Measurements from ENCODE around the gene STAT2.
"Not testable (repeated sequence)": the region's sequence is repeated elsewhere in the genome, so short reads cannot be mapped to it uniquely, and the experiment has no call there.

The STAT2 gene

GRCh38 chr12:56351325-56351724 is 8.6 kb downstream of the STAT2 start:
- TF ChIP-seq, protein P1, sequence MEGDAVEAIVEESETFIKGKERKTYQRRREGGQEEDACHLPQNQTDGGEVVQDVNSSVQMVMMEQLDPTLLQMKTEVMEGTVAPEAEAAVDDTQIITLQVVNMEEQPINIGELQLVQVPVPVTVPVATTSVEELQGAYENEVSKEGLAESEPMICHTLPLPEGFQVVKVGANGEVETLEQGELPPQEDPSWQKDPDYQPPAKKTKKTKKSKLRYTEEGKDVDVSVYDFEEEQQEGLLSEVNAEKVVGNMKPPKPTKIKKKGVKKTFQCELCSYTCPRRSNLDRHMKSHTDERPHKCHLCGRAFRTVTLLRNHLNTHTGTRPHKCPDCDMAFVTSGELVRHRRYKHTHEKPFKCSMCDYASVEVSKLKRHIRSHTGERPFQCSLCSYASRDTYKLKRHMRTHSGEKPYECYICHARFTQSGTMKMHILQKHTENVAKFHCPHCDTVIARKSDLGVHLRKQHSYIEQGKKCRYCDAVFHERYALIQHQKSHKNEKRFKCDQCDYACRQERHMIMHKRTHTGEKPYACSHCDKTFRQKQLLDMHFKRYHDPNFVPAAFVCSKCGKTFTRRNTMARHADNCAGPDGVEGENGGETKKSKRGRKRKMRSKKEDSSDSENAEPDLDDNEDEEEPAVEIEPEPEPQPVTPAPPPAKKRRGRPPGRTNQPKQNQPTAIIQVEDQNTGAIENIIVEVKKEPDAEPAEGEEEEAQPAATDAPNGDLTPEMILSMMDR (IDR thresholded peaks at IDR 0.05; ENCODE audit: extremely low read depth, missing control alignments): no peak
- DNase-seq (ENCODE audit: low spot score): no peak

- DNase-seq (ENCODE audit: low spot score): no peak
- TF ChIP-seq, protein P1 (IDR thresholded peaks at IDR 0.05; ENCODE audit: extremely low read depth, missing control alignments): no peak
Measured at GRCh38 chr12:56350662-56351061, 9.2 kb downstream of the STAT2 start.

DNA sequence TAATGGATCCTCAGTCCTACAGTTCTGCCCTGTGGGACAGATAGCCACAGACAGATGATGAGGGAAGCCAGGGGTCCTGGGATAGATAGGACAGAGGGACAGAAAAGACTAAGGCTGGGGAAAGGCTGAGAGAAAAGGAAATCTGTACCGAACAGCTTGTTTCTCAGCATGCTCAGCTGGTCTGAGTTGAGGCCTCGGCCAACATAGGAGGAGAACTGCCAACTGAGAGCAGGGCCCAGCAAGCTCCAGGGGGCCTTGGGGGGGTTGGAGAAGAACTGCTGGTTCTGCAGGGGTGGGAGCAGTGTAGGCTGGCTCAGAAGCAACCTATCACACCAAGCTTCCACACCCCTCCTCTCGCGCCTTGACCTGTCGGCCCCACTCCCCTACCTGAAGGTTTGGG is 11.1 kb downstream of the STAT2 start:
- DNase-seq (ENCODE audit: low spot score): no peak
- TF ChIP-seq, protein P1 (IDR thresholded peaks at IDR 0.05; ENCODE audit: extremely low read depth, missing control alignments): no peak

- DNase-seq (ENCODE audit: low spot score): not testable (repeated sequence)
Measured at GRCh38 chr12:56347255-56347654, 12.7 kb downstream of the STAT2 start.

DNA sequence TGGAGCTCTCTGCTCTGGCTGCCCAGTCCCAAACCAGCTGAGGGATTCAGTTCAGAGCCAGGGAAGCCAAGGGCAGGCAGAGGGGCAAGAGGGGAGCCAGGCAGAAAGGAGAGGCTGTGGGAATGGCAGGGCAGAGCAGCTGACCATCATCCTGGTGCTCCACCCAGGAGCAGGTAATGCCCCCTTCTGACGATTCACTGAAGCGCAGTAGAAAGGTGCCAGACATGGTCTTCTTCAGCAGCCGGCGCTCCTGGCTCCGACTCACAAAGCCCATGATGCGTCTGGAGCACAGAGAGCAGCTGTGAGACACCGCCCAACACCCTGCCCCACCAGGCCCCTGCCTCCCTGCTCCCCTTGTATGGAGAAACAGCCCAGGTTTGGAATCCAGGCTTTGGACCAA is 13.2 kb downstream of the STAT2 start:
- DNase-seq (ENCODE audit: low spot score): no peak
- TF ChIP-seq, protein P1 (IDR thresholded peaks at IDR 0.05; ENCODE audit: extremely low read depth, missing control alignments): no peak

- not testable (repeated sequence) for DNase-seq (ENCODE audit: low spot score)
Measured at GRCh38 chr12:56342290-56342689, 17.6 kb downstream of the STAT2 start.

DNA sequence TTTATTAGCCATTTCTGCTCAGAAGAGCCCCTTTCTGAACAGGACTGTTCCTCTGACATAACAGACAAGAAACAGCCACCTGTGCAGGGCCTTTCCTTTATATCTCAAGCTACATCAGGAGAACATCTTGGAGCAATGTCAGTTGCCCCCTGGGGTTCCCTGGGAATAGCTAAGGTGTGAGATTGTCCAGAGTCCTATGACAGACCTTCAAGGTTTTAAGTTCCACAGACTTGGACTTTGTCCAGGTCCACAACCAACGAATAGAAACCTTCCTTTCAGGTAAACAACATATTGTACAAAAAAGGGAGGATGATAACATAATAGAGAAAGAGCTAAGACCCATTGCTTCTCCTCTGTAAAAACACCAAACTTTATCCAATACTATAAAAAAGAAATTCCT is 18.3 kb downstream of the STAT2 start:
- no peak for DNase-seq (ENCODE audit: low spot score)
- TF ChIP-seq, protein P1 (IDR thresholded peaks at IDR 0.05; ENCODE audit: extremely low read depth, missing control alignments): no peak

DNA sequence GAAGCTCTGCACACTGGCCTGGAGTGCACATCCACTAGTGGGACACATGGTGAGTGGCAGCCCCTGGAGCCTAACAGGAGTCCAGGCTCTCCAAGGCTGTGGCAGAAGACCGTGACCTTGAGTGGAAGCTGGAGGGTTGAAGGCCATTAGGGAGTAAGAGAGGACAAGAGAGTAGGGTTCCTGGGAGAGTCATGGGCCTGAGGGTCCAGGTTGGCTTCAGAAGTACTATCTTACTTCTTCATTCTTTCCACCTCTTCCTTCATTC is 20.8 kb downstream of the STAT2 start:
- no peak for DNase-seq (ENCODE audit: low spot score)
- TF ChIP-seq, protein P1 (IDR thresholded peaks at IDR 0.05; ENCODE audit: extremely low read depth, missing control alignments): no peak
